Endothelial cell of umbilical vein (primary cell): ENCODE measurements around the gene SEMA7A. TPM values are rescaled to one million over a fixed set of nuclear protein-coding genes. Genes with fewer than 3 reads are reported as not detected.

Experiments used
- BruUV-seq: library from RNA; stranded (reverse); fragments of 400-500 nt; replicated peaks from 2 replicates; lab custom pipeline; 2021; lab: Mats Ljungman, UMichigan
- CTCF ChIA-PET: fragments of 300-600, 350-600 bp; sonication (Branson Sonifier 250); formaldehyde crosslinking; loops from one replicate; lab custom pipeline; 2021; ENCODE audit warnings: antibody characterized with exemption, inconsistent platforms; lab: Charles Lee
- POLR2A ChIA-PET: fragments of 300-600, 350-600 bp; sonication (Branson Sonifier 250); formaldehyde crosslinking; loops from one replicate; lab custom pipeline; 2021; ENCODE audit warnings: antibody characterized with exemption, inconsistent platforms; lab: Charles Lee
- DNase-seq: peaks from one replicate; pipeline ENCODE4 v3.0.0-alpha.2; 2011; ENCODE audit warnings: low read depth, low spot score
- FAIRE-seq: peaks from 2 replicates; lab custom pipeline; 2011; peaks lifted over from hg19 to GRCh38; lab: Jason Lieb, UNC
- H2AFZ ChIP-seq: 2 replicates; pipeline ENCODE4 v1.6.0; 2012; ENCODE audit warnings: low read depth, low read length, control low read depth, inconsistent platforms
- H3K27ac ChIP-seq: 2 replicates; pipeline ENCODE4 v1.5.1; 2011; ENCODE audit warnings: low read depth, mild to moderate bottlenecking, control low read depth, low read length, moderate library complexity; ENCODE audit not compliant: insufficient read depth
- H3K27me3 ChIP-seq, 2 experiments: 2 replicates each; pipeline versions ENCODE4 v1.6.0 to v1.6.1; 2011; ENCODE audit warnings: low read length in 2 of 2, mixed read lengths in 1 of 2; ENCODE audit not compliant: control insufficient read depth in 2 of 2, insufficient read depth in 2 of 2
- H3K36me3 ChIP-seq, 2 experiments: 2 replicates in 1 of 2; 3 replicates in 1 of 2; pipeline ENCODE4 v1.5.1; 2011; ENCODE audit warnings: low read length in 2 of 2, mild to moderate bottlenecking in 1 of 2, moderate library complexity in 1 of 2; ENCODE audit not compliant: control insufficient read depth in 2 of 2, insufficient read depth in 2 of 2; ENCODE audit errors: extremely low read depth in 1 of 2
- H3K4me1 ChIP-seq: 3 replicates; pipeline ENCODE4 v1.5.1; 2011; ENCODE audit warnings: mild to moderate bottlenecking, low read length; ENCODE audit not compliant: control insufficient read depth, insufficient read depth; ENCODE audit errors: extremely low read depth
- H3K4me2 ChIP-seq: 2 replicates; pipeline ENCODE4 v1.6.1; 2011; ENCODE audit warnings: low read length, control low read depth, mixed read lengths; ENCODE audit not compliant: insufficient read depth
- H3K4me3 ChIP-seq, 3 experiments: fragments of 200-600 bp in 1 of 3; sonication (generic), shearing (Covaris generic) in 1 of 3; replicated peaks in 1 of 3; 2 replicates each; pipeline ENCODE4 v1.5.1; 2011 to 2016; ENCODE audit warnings: control low read depth in 3 of 3, low read length in 3 of 3, mild to moderate bottlenecking in 2 of 3, inconsistent platforms in 1 of 3, low read depth in 1 of 3, moderate library complexity in 1 of 3; ENCODE audit not compliant: insufficient read depth in 1 of 3
- H3K79me2 ChIP-seq: 2 replicates; pipeline ENCODE4 v1.6.0; 2012; ENCODE audit warnings: low read length, inconsistent platforms; ENCODE audit not compliant: control insufficient read depth, insufficient read depth
- H3K9ac ChIP-seq: replicated peaks from 2 replicates; pipeline ENCODE3; 2011; ENCODE audit warnings: low read length, control low read depth; ENCODE audit not compliant: insufficient read depth; ENCODE audit errors: extremely low read depth
- H3K9me1 ChIP-seq: replicated peaks from 3 replicates; pipeline ENCODE4 v1.6.0; 2011; ENCODE audit warnings: mild to moderate bottlenecking, low read length; ENCODE audit not compliant: control insufficient read depth, insufficient read depth; ENCODE audit errors: extremely low read depth
- H3K9me3 ChIP-seq: replicated peaks from 2 replicates; pipeline ENCODE4 v1.5.1; 2012; ENCODE audit warnings: low read length, inconsistent platforms; ENCODE audit not compliant: control insufficient read depth, insufficient read depth
- H4K20me1 ChIP-seq: replicated peaks from 2 replicates; pipeline ENCODE3; 2011; ENCODE audit warnings: mild to moderate bottlenecking, low read length; ENCODE audit not compliant: control insufficient read depth, insufficient read depth; ENCODE audit errors: extremely low read depth
- CTCF ChIP-seq, 2 donors: IDR thresholded peaks; 1 replicate in 1 of 2; 2 replicates in 1 of 2; pipeline ENCODE4 v1.5.1; 2011; ENCODE audit warnings: low read length in 2 of 2, mild to moderate bottlenecking in 2 of 2, moderate library complexity in 2 of 2, control low read depth in 1 of 2, inconsistent platforms in 1 of 2, low read depth in 1 of 2; ENCODE audit not compliant: insufficient read depth in 1 of 2; ENCODE audit errors: extremely low read depth in 1 of 2
- EZH2 ChIP-seq: IDR thresholded peaks from 2 replicates; pipeline ENCODE4 v1.6.1; 2012; ENCODE audit warnings: borderline replicate concordance, low read depth, mild to moderate bottlenecking, moderate library complexity, low read length, inconsistent platforms; ENCODE audit not compliant: severe bottlenecking
- FOS ChIP-seq: IDR thresholded peaks from 2 replicates; pipeline ENCODE4 v1.6.1; 2011; ENCODE audit warnings: mild to moderate bottlenecking, low read length, moderate library complexity, borderline replicate concordance; ENCODE audit not compliant: insufficient read depth
- GATA2 ChIP-seq: IDR thresholded peaks from 2 replicates; pipeline ENCODE4 v1.7.0; 2011; ENCODE audit warnings: low read depth, mild to moderate bottlenecking, moderate library complexity, mixed read lengths, low read length; ENCODE audit not compliant: insufficient read length, insufficient read depth
- JUN ChIP-seq: IDR thresholded peaks from 2 replicates; pipeline ENCODE4 v1.6.1; 2011; ENCODE audit warnings: borderline replicate concordance, low read depth; ENCODE audit not compliant: insufficient read length, insufficient read depth
- MAX ChIP-seq: IDR thresholded peaks from 2 replicates; pipeline ENCODE4 v1.6.1; 2011; ENCODE audit not compliant: insufficient read depth, insufficient read length
- MYC ChIP-seq: IDR thresholded peaks from one replicate; pipeline ENCODE4 v1.6.1; 2011; ENCODE audit warnings: mild to moderate bottlenecking, low read depth, low read length
- POLR2A ChIP-seq: IDR thresholded peaks from 2 replicates; pipeline ENCODE4 v1.6.1; 2012; ENCODE audit warnings: low read depth, mild to moderate bottlenecking, control low read depth, low read length
- POLR2AphosphoS5 ChIP-seq: IDR thresholded peaks from 2 replicates; pipeline ENCODE4 v1.6.1; 2012; ENCODE audit warnings: low read depth, mild to moderate bottlenecking, control low read depth, low read length, moderate library complexity; ENCODE audit not compliant: insufficient read depth
- dilution Hi-C: fragments of 300-500 bp; cut with MboI; formaldehyde crosslinking; loops from one replicate; pipeline ENCODE4 v1.15.0; 2019; ENCODE audit warnings: low sequenced_read_pairs; ENCODE audit not compliant: extremely low pct_ligation_motif_present
- intact Hi-C: fragments of 100-400 bp; cut with micrococcal nuclease; formaldehyde crosslinking; loops from one replicate; pipeline ENCODE4 v1.10.0; 2022
- polyA plus RNA-seq, 4 experiments: library from polyadenylated mRNA; depleted of rRNA in 3 of 4; stranded (reverse) in 3 of 4; unstranded in 1 of 4; fragments of >200 nt; gene quantifications; 2 replicates each; pipeline versions ENCODE4 v1.2.1 to v1.2.3, GENCODE V29; 2011 to 2012; ENCODE audit warnings: missing spikeins in 1 of 4
- total RNA-seq: library from RNA; stranded (reverse); gene quantifications from 2 replicates; pipeline ENCODE4 v1.2.3, GENCODE V29; 2021

The SEMA7A gene
- total and polyA plus RNA-seq, 2 donors (not counting 3 experiments of a cell fraction or from before 2014, with no cell fraction given), result 1.7 to 2.0 TPM

GRCh38 chr15:74399511-74400312 lies 34.0 kb downstream of the SEMA7A start:
- DNase-seq, result no peak

More at GRCh38 chr15:74399511-74400312, 34.0 kb downstream of the SEMA7A start:
- H3K4me3 ChIP-seq, result no peak overlapping the region
- no peaks in the 10 kb centered on the region for H3K79me2 ChIP-seq
- intact Hi-C loops (no loop called here), dilution Hi-C loops (no loop called here)
- no TSS peak for BruUV-seq
- no peaks in the 10 kb centered on the region for H3K36me3 ChIP-seq
- H3K27me3 ChIP-seq, result peaks cover 0 to 6% of the 10 kb centered on the region in 2 experiments
- no peak for FAIRE-seq
- no peak overlapping the region for H3K4me2 ChIP-seq
- TF ChIP-seq GATA2, result no peak
- no peak for TF ChIP-seq CTCF (IDR thresholded peaks at IDR 0.05; ENCODE audit: extremely low read depth in 1 of 2, insufficient read depth in 1 of 2, low read depth in 1 of 2, low read length in 2 of 2)
- TF ChIP-seq POLR2AphosphoS5, result no peak
- no peak for TF ChIP-seq MAX
- TF ChIP-seq MYC, result no peak
- no peak for TF ChIP-seq EZH2
- no peak for TF ChIP-seq POLR2A
- no peak for TF ChIP-seq FOS
- TF ChIP-seq JUN, result no peak
- H3K9me1 ChIP-seq, result no peaks in the 10 kb centered on the region
- H2AFZ ChIP-seq, result no peak overlapping the region
- no peaks in the 10 kb centered on the region for H3K9me3 ChIP-seq
- H3K9ac ChIP-seq, result no peak overlapping the region
- H3K4me1 ChIP-seq, result peaks cover 6% of the 10 kb centered on the region
- H3K27ac ChIP-seq, result no peak overlapping the region
- ChIA-PET CTCF (no interaction called here), POLR2A (no interaction called here)
- H4K20me1 ChIP-seq, result no peaks in the 10 kb centered on the region
